GM21381 (cell line): ENCODE data around the gene B3GAT1.

Experiments
- ATAC-seq: cut with Tn5 transposase; IDR thresholded peaks from one replicate; pipeline ENCODE4 v1.9.1; 2021; ENCODE audit warnings: mild to moderate bottlenecking, moderate library complexity; ENCODE audit not compliant: unreplicated experiment

The B3GAT1 gene

DNA sequence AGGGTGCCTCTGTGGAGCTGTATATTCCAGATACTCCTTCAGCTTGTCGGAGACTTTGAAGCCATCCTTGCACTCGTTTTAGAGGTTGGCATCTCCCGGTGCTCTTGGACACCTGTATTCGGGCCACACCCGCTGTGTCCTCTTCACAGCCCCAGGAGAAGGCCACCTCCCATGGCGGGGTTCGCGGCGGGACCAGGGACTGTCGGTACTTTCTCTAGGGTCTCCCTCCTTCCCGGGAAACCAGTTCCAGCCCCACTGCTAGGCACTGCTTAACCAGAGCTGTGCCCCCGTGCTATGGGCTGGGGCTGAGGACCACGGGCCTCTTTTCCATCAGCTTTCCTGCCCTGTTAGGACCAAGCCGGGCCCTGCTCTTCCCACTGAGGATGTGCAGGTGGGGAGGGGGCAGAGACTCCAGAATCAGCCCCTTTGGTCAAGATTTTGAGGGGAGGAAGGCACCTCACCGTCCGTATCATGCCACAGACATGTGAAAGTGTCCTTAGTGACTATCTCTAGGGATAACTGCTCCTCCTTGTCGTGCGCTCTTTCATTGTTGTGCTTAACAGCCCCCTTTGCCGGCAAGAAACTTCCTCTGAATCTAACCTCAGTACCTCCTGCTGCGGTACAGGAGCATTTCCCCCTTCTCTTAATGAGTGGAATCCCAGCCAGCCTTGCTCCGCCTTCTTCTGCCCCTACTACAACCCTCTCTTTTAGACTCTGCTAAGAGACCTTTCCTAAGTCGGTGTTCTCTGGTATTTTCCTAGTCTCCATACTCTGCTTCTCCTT, 1.2 kb upstream of the B3GAT1 start:
- no peak for ATAC-seq

DNA sequence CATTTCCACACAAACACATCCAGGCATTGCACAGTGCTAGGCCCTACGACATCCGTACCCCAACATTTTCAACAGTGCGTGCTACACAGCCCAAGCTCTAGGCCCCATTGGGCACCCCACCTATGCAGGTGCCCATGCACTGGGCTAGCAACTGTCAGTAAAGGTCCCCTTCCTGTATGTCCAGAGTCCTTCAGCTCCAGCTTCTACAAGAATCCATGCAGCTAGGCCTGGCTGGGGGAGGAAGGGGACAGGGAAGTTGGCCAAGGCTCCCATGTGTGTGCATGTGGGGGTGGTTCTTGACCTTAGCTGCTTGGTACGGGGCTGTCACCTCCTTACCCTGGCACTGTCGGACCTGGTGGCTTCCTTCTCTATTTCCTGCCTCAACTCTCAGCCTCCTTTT, 1.3 kb downstream of the B3GAT1 start:
- ATAC-seq: no peak

DNA sequence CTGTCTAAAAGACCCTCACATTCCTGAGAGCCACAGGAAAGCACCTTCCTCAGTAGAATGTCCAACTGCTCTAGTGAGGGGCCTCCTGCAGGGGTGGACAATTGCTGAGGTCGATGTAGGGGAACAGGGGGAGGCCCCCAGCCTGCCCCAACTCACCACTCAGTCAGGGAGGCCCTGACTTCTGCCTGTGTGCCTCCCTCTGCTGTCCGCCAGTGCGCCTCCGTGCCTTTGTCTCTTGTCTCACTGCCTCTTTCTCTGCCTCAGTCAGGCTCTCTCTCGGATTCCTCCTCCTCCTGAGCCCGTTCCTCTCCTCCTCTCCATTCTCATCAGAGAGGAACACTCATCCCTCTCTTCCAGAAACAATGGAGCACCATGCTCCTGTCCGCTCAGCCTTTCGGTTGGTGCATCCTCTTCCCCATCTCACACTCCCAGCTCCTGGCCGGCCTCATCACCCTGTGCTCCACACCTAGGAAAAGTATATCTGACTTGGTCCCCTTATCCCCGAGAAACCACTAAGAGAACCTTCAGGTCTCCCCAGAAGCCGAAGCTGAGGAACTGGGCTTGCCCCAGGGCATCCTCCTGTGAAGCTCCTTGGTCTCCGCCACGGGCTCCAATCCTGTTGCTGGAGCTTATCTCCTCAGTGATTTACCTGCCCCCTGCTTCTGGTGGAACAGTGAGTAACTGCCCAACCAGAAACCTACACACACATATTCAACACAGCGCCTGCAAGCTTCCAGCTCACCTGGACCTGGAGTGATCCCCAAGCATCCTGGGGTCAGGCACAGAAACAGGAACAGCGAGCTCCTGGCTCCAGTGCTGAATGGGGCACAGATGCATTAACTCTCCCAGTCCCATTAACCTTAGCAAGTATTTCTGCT, 2.3 kb downstream of the B3GAT1 start:
- no peak for ATAC-seq

- ATAC-seq: no peak
Observed at GRCh38 chr11:134407923-134408322, 4.1 kb downstream of the B3GAT1 start.

GRCh38 chr11:134407321-134407828, 4.7 kb downstream of the B3GAT1 start:
- no peak for ATAC-seq

DNA sequence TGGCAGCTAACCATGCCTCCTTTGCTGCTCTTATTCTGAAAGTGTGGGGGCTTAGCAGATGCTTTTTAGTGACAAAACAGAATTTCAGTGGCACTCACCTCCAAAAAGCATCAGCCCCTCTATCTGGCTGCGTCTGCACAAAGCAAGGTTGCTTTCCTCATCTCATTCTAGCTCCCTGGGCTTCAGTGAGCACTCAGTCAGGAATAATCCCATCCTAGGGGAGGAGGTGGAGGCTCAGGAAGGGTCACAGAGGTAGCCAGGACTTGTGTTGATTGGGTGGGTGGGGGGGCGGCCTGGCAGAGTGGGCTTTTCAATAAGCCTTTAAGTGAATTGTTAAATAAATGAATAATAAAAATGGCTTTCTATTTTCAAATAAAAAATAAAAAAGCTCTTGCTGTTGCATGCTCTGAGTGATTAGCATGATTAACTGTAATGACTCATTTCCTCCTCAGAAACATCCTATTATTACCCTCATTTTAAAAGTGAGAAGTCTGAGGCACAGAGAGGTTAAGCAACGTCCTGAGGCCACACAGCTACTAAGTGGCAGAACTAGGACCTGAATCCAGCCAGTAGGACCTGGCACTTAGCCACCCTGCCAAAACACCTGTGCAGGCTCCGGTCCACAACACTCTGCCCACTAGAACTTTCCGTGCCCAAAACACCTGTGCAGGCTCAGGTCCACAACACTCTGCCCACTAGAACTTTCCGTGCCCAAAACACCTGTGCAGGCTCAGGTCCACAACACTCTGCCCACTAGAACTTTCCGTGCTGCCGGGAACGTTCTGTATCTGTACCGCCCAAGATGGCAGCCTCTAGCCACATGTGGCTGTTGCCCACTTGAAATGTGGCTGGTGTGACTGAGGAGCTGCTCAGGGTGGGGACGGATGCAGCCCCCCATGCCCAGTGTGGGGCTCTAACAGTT, 5.5 kb downstream of the B3GAT1 start:
- no peak for ATAC-seq

DNA sequence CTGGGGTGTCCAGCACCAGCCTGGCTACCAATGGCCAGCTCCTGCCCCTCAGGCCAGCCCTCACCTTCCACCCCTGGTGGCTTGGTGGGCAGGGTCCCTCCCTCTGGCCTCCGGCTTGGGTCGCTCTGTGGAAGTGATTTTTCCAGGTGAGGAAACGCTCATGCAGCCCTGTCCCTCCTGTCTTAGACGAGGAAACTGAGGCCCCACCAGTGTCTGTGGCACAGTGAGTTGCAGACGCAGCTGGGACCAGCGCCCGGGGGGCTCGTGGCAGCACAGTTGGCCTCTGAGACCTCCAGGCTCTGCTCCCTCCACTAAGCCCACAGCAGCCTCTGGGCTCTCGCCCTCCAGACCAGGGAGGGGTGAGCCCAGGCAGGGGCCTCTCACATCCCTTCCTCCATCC, 6.2 kb downstream of the B3GAT1 start:
- no peak for ATAC-seq

GRCh38 chr11:134405436-134405835, 6.6 kb downstream of the B3GAT1 start:
- no peak for ATAC-seq

GRCh38 chr11:134404575-134405341, 7.3 kb downstream of the B3GAT1 start:
- ATAC-seq: no peak

GRCh38 chr11:134402910-134403309, 9.1 kb downstream of the B3GAT1 start:
- no peak for ATAC-seq

GRCh38 chr11:134401825-134402809, 9.9 kb downstream of the B3GAT1 start:
- ATAC-seq: no peak

GRCh38 chr11:134399996-134400395, 12.0 kb downstream of the B3GAT1 start:
- no peak for ATAC-seq

GRCh38 chr11:134399293-134399654, 12.8 kb downstream of the B3GAT1 start:
- ATAC-seq: no peak

DNA sequence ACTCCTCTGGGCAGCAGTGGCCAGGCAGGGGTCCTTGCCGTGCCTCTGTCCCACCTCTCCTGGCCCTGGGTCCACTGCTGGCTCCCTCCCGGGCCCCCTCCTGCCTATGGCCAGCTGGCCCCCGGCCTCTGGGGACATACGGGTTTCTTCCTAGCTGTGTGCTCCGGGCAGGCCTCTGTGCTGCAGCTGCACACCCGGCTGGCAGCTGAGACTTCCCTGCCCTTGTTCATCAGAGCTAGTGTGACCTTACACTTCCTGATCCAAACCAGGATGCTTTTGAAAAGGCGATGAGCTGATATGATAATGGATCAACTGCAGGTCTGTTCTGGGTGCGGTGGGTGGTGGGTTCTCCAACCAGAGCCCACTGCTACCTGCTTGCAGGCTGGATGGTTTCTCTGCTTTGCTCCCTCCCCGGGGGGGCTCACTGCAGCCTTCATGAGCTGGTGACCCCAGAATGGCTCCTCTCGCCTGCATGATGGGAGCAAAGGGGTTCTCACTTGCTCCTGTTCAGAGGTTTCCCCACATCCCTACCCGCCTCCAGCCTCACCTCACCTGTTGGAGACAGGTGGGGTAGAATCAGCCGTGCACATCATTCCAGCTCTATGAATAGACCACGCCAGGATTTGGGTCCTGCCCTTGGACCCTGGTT, 13.3 kb downstream of the B3GAT1 start:
- ATAC-seq: no peak

GRCh38 chr11:134398079-134398444, 14.0 kb downstream of the B3GAT1 start:
- ATAC-seq: no peak

DNA sequence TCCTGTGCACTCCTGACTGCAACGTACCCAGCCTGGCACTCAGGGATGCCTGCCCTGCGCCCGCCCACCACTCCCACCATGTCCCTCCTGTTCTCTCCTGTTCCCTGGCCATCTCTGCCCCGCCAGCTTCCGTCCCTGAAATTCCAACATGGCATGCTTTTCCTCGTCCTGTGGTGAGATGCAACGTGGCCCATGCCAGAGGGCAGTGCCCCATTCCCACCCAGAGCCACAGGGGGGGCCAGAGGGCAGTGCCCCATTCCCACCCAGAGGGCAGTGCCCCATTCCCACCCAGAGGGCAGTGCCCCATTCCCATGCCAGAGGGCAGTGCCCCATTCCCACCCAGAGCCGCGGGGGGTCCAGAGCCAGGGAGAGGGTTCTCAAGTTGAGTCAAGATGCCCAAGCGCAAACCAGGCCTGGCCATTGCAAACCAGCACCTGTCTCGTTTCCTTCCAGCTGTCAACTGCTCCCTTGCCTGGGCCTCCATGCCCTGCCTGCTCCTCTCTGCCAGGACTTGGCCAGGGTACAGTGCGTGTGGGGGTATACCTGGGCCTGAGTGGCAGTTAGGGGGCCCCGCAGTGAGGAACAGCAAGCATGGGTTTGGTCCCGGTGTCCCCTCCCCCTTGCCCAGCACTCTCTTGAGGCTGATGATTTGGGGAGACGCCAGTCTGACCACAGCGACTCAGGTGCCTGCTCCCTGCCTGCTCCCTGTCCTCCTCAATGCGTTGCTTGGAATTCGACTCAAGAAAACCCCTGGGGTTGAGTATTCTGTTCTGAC, 14.6 kb downstream of the B3GAT1 start:
- no peak for ATAC-seq

- no peak for ATAC-seq
Observed at GRCh38 chr11:134395002-134395401, 17.0 kb downstream of the B3GAT1 start.

DNA sequence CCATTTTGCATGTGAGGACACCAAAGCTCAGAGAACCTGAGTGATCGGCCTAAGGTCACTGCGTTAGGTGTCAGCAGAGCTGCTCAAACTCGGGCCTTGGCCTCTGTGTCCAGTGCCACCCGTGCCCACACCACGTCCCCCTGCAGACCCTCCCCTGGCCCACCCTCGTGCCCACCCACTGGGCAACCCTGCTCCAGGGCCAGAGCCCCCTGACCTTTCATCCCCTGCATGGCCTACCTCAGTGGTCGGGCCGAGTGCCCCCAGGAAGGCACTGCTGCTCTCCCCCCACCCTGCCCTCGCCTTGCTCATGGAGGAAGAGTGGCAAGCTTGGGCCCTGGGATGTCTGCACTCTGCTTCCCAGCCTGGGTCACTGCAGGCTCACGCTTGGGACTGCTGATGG, 17.7 kb downstream of the B3GAT1 start:
- ATAC-seq: no peak
